Left kidney (tissue), 2 donors: ENCODE data around the gene PRSS48. TPM values are rescaled to one million over a fixed set of nuclear protein-coding genes. Genes with fewer than 3 reads are reported as not detected.
"Not testable (repeated sequence)": the region's sequence is repeated elsewhere in the genome, so short reads cannot be mapped to it uniquely, and the experiment has no call there.

Experiments
- DNase-seq: peaks from one replicate; pipeline ENCODE4 v3.0.0-alpha.2; 2013
- polyA plus RNA-seq: library from polyadenylated mRNA; unstranded; fragments of 120-200 nt; gene quantifications from one replicate; pipeline ENCODE4 v1.2.1, GENCODE V29; 2013; ENCODE audit not compliant: insufficient read length

PRSS48 gene
- polyA plus RNA-seq, 1 donor = not detected

DNA sequence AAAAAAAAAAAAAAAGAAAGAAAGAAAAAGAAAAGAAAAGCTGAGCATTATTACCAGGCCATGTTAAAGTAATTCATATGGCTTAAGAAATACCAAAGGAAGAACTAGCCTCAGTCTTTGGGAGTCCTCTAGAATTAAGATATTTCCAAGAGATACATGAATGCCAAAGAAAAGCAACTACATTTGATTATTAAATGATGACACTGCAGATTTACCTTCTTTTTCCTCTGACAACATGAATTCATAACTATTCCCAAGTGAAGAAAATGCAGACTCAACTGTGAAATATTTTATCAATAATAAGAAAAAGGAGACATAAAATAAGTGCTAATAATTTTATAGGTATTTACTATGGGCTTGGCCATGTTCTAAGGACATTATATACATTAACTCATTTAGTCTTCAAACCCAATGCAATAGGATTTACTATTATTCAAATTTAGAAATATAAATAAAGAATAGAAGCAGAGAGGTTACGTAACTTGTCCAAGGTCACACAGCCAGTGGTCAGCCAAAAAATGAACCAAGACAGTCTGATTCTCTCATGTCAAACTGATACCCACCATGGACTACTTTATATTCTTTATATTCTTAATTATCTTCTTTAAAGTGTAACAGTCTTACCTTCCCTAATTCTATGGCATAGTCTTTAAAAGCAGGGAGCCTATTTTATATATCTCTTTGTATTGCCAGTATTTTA is 41.5 kb downstream of the PRSS48 start:
- DNase-seq = no peak

DNA sequence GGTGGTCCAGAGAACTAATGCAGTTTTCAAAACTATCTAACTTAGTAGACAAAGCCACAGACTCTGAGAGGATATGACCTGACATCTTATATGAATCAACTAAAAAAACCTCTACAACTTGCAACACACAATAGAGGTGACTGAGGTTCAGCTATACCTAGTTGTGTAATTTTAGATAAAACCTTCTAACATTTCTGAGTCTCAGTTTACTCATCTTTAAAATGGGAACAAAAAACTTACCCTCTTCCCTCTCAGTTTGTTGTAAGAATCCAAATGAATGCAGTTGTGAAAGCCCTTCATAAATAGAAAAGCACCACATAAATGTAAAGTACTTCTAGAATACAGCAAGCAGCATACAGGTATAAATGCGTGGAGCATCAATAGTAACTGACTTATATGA is 42.5 kb downstream of the PRSS48 start:
- DNase-seq = no peak

DNA sequence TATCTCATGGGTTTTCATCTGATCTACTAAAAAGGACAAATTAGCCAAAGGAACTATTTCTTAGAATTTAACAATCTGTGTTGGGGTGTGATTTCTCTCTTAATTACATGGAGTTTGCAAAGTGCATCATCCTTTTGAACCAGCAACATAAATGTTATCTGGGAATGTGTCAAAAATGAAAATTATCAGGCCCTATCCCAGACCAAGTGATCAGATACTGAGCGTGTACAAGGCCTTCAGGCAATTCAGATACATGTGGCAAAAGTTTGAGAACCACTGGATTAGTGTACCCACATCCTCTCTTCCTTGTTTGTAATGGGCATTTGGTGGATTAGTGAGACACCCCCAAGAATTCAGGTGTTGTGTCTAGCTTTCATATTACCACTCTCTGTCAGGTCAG is 44.6 kb downstream of the PRSS48 start:
- no peak for DNase-seq

DNA sequence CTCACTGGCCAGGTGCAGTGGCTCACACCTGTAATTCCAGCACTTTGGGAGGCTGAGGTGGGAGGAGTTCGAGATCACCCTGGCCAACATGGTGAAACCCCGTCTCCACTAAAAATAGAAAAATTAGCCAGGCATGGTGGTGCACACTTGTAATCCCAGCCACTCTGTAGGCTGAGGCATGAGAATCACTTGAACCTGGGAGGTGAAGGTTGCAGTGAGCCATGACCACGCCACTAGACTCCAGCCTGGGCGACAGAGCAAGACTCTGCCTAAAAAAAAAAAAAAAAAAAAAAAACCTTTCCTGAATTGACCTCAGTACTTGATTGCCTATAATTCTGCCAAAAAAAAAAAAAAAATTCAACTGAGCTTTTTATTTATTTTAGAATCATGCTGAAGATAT is 45.2 kb downstream of the PRSS48 start:
- DNase-seq = not testable (repeated sequence)

DNA sequence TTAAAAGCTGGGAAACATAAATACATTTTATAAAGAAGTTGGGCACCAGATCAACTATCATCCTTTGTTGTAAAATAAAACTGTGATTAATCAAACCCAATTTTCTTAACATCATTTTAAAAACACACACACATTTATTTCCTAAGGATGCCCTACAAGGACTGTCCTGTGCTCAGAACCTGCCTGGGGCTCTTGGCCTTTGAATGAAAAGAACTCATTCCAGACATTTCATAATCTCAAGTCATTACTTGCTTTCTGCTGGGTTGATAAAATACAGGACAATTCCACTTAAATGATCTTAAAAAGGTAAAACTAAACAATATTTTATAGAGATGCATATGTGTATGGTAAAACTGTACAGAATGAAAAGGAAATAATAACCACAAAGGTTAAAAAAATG is 45.6 kb downstream of the PRSS48 start:
- no peak for DNase-seq

DNA sequence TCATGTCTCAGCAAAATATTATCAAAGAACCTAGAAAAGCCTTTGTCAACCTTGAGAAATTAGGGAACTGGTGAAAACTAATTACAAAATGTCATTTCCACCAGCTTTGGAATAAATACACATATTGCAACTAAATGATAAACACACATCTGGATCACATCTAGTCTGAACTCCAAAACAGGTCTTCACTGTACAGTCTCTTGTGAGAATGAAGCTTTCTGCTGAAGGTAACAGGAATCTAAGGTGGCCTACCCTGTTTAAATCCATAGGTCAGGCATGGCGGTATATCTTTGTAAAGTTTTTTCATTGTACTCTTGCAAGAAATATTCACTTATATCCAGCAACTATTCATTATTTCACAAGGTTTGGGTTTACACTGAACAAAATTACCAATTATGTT is 46.7 kb downstream of the PRSS48 start:
- DNase-seq = no peak

DNA sequence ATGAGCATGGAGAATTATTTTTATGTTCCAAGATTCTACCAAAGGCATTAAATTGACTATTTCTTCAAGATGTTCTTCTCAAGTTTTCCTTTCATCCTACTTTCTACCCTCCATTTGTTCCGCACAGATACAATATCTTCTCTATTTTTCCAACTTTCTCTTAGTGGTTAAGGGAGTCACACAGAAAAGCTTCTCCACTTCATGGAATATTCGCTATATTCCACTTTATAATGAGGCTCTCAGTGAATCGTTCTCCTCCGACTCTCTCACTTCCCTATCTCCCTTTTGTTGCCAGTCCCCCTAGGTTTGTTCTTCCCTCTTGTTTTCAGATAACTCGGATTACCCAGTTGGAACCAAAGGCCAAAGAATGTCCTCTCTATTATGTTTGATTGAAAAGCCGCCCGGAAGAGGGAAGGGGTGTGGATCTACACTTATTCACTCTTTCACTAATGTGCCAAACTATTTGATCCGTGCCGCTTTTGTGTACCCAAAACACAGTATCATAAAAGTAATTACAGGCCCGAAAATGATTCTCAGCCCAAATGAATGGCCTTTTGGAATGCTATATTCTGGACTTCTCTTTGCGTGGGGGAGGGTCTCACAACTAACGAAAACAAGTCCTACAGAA is 47.3 kb downstream of the PRSS48 start:
- DNase-seq = peak; percentile 39

DNA sequence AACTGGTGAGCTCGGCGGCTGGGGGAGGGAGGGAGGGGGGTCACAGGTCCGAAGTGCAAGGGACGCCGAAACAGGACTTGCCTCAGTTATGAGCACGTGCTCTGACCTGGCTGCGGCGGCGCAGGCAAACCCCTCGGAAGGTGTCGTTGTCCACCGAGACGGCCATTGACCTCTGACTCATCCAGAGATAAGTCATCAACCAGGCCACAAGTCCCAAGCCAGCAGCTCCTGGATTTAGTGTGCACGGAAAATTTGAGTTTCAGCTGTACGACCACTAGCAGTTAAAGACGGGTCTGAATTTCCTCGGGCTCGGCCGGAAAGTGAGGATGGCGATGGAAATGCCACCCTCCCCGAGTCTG is 47.8 kb downstream of the PRSS48 start:
- peak; percentile 38 for DNase-seq

DNA sequence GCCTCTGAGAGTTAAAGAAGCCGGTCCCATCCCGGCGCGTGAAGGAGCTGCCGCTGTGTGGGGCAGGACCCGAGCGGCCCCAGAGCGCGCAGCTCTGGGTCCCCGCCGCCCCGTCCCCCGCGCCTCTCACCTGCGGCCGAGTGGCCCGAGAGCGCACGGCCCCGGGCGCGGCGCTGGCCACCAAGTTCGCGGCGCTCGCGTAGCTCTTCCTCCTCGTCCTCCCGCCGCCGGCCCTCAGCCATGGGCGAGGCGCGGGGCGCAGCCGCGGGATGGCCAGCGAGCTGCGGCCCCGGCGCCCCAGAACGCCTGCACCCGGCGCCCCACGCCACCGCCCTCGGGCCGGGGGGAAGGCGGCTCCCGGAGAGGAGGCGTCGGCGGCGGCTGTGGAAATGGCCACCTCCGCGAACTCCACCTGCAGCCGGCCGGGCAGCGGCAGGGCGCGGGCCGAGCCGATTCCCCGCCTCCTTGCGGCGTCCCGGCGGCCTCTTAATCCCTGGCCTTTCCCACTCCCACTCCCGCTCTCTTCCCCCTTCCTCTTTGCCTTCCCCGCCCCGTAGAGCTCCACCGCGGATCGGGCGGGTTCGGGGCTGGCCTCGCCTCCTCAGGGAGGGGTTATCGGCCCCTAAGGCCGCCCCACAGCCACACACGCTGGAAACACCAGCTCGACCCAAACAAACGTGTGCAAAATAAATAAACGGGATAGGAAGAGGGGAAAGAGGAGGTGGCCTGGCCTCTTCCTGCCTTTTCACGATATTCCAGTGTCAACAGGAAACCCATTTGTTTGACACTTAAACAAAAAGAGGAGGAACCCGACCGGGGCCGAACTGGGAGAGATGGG is 48.4 kb downstream of the PRSS48 start, which contains the start of gene SH3D19:
SH3D19 (minus strand) TSS at position 495 of the 838 bp plus-strand sequence; CDS start at position 242, 253 bp downstream.
- peak; percentile 61 for DNase-seq

DNA sequence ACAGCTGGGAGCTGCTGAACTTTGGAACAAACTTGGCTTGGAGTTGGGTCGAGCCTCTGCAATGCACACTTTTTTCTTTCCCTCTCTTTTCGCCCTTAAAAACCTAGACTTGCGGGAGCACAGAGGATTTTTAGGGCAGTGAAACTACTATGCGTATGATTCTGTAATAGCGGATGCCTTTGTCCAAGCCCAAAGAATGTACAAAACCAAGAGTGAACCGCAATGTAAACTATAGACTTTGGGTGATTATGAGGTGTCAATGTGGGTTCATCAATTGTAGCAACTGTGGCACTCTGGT is 48.9 kb downstream of the PRSS48 start:
- no peak for DNase-seq

DNA sequence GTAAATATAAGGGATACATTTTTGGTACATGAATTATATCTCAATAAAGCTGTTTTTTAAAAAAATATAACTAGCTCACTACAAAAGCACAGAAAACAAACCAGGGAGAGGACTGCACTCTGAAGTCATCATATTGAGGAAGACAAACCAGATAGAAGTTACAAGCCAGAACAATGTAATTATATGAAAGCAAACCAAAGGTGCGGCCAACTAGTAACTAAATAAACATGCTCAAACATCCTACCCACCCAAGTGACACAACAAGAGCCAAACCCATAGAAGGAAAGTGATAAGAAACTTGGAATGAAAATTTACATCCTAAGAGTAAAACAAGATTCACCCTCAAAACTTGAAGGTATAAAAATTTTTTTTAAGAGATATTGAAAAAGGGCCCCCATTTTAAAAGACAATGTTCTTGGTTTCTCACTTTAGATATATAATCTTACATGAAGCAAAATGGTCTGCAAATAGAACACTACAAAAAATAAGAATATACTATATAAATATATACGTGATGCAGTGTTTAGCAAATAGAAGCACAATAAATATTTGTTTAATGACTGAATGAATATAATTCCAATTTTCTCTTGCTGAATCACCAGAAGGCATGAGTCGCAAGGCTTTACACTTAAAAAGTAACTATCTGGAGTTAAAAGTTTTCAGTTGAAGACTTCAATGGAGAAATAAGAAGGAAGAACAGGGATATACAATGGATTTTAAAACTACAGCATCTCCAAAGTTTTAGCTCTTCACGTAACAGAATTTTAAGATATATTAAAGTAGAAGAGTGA is 52.5 kb downstream of the PRSS48 start:
- DNase-seq = no peak

DNA sequence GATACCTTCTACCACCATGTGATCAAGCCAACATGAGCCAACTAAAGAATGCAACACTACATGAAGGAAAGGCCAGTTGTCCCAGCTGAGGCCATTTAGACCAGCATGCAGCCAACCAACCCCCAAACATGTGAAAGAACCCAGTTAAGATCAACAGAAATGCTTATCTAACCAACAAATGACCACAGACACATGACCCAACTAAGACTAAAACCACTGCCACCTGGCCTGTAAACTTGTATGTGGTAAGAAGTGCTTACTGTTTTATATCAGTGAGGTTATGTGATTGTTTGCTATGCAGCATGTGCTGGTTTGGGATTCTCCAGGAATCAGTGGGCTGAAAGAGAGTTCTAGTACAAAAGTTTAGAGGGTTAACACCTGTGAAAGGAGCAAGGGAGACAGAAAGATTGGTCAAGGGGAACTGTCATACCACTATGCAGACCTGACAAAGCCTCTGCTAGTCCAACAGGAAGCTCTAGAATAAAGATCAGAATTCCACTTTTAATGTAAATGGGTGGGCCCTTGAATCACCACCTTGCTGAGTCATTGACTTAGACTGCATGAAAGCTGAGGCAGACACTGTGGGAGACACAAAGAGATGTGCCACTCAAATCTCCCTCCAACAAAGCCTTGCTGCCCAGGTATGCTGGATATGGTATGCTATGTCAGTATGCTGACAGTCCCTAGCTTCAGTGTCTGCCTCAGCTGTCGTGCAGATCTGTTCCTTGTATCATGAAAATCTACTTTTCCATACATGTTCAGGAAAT is 54.5 kb downstream of the PRSS48 start:
- DNase-seq = no peak

DNA sequence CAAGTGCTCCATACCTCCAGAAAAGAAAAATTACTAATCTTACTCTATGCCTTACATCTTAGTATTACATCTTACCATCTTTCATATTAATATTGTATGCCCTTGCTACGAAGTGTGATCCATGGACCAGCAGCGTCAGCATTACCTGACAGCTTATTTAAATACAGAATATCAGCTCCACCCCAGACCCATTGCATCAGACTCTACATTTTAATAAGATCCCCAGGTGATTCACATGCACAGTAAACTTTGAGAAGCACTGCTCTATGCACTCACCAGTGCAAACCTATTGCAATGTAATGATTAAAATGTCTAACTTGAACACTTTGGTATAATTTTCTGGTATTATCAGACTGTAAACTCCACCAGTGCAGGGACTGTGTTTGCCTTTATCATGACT is 62.5 kb downstream of the PRSS48 start:
- no peak for DNase-seq

DNA sequence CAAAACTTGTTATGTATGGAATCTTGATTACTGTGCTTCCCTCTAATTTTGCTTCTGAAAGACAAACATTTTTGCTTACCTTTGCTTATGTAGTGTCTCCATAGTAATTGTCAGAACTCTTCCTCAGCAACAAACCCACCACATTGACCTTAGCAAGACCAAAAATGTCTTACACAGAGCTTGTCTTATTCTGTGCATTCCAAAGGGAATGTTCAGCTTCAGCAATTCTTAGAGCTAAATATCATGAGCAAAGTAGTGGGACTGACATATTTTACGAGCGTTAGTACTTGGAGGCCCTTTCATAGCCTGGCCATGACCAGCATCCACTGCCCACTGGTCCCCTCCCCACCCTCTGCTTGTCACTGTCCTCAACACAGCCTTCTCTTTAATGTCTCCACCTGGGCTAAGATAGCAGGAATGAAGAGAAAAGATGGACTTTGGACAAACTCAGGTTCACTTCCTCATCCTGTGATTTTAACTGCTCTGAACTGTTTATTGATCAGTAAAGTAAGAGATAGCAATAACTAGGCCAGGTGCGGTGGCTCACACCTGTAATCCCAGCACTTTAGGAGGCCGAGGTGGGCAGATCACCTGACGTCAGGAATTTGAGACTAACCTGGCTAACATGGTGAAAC is 63.9 kb downstream of the PRSS48 start:
- no peak for DNase-seq

Other genes with a start within 250 kb of the PRSS48 start
- gene RPS3A, start 177.5 kb upstream of the PRSS48 start, polyA plus RNA-seq = 3,930 TPM
- gene SH3D19, start 48.4 kb downstream of the PRSS48 start, polyA plus RNA-seq = 35.2 TPM
- 6.7 TPM for gene FHIP1A, start 132.0 kb downstream of the PRSS48 start, polyA plus RNA-seq